CD4-positive, alpha-beta T cell treated with Interferon gamma for 1 hour (primary cell): ENCODE results near the gene PDF.
"Not testable (repeated sequence)": the region's sequence is repeated elsewhere in the genome, so short reads cannot be mapped to it uniquely, and the experiment has no call there.

Experiments used
- DNase-seq: peaks from one replicate; pipeline ENCODE4 v3.0.0-alpha.2; 2020

The PDF gene

GRCh38 chr16:69330286-69331109, at the start of gene PDF:
Gene PDF (minus strand): TSS chr16:69330588. CDS start chr16:69330570, 18 bp downstream.
- peak; percentile 70 for DNase-seq

- no peak for DNase-seq
These were observed 48.4 kb upstream of the PDF start for GRCh38 chr16:69378760-69379159.

- no peak for DNase-seq
These were observed 47.6 kb upstream of the PDF start for GRCh38 chr16:69378036-69378435.

GRCh38 chr16:69376393-69377059, 46.1 kb upstream of the PDF start:
- DNase-seq: no peak

GRCh38 chr16:69373019-69373418, 42.6 kb upstream of the PDF start:
- DNase-seq: no peak

GRCh38 chr16:69371564-69371963, 41.2 kb upstream of the PDF start:
- DNase-seq: no peak

GRCh38 chr16:69368866-69369265, 38.5 kb upstream of the PDF start:
- DNase-seq: no peak

GRCh38 chr16:69367980-69368379, 37.6 kb upstream of the PDF start:
- no peak for DNase-seq

GRCh38 chr16:69366431-69366830, 36.0 kb upstream of the PDF start:
- no peak for DNase-seq

GRCh38 chr16:69365901-69366300, 35.5 kb upstream of the PDF start:
- DNase-seq: no peak

GRCh38 chr16:69364088-69364487, 33.7 kb upstream of the PDF start:
- no peak for DNase-seq

- DNase-seq: no peak
These were observed 32.9 kb upstream of the PDF start for GRCh38 chr16:69363281-69363717.

- DNase-seq: not testable (repeated sequence)
These were observed 29.7 kb upstream of the PDF start for GRCh38 chr16:69360070-69360469.

GRCh38 chr16:69351309-69352027, 21.1 kb upstream of the PDF start, which contains the start of gene TMED6:
Gene TMED6 (minus strand): TSS chr16:69351786. CDS start chr16:69351753, 33 bp downstream.
- no peak for DNase-seq

GRCh38 chr16:69350536-69351133, 20.2 kb upstream of the PDF start:
- no peak for DNase-seq

- DNase-seq: no peak
These were observed 19.1 kb upstream of the PDF start for GRCh38 chr16:69349536-69349935.

GRCh38 chr16:69348222-69348621, 17.8 kb upstream of the PDF start:
- no peak for DNase-seq

GRCh38 chr16:69346683-69347082, 16.3 kb upstream of the PDF start:
- no peak for DNase-seq

- no peak for DNase-seq
These were observed 15.5 kb upstream of the PDF start for GRCh38 chr16:69345923-69346322.

- DNase-seq: no peak
These were observed 13.8 kb upstream of the PDF start for GRCh38 chr16:69344171-69344570.

GRCh38 chr16:69340095-69340644, 9.8 kb upstream of the PDF start:
- no peak for DNase-seq

GRCh38 chr16:69339289-69340094, 9.1 kb upstream of the PDF start, which contains the start of the genes COG8 and NIP7:
Gene COG8 (minus strand): TSS chr16:69339564. CDS start chr16:69339552, 12 bp downstream.
Gene NIP7 (plus strand): TSS chr16:69339772. CDS start chr16:69339830, 58 bp downstream.
- peak; percentile 92 for DNase-seq
